ENCODE data around the gene ENTREP1.

- TF ChIP-seq CTCF (IDR thresholded peaks at IDR 0.05; ENCODE audit: insufficient read depth, low read length) = no peak
- TF ChIP-seq, protein P1, sequence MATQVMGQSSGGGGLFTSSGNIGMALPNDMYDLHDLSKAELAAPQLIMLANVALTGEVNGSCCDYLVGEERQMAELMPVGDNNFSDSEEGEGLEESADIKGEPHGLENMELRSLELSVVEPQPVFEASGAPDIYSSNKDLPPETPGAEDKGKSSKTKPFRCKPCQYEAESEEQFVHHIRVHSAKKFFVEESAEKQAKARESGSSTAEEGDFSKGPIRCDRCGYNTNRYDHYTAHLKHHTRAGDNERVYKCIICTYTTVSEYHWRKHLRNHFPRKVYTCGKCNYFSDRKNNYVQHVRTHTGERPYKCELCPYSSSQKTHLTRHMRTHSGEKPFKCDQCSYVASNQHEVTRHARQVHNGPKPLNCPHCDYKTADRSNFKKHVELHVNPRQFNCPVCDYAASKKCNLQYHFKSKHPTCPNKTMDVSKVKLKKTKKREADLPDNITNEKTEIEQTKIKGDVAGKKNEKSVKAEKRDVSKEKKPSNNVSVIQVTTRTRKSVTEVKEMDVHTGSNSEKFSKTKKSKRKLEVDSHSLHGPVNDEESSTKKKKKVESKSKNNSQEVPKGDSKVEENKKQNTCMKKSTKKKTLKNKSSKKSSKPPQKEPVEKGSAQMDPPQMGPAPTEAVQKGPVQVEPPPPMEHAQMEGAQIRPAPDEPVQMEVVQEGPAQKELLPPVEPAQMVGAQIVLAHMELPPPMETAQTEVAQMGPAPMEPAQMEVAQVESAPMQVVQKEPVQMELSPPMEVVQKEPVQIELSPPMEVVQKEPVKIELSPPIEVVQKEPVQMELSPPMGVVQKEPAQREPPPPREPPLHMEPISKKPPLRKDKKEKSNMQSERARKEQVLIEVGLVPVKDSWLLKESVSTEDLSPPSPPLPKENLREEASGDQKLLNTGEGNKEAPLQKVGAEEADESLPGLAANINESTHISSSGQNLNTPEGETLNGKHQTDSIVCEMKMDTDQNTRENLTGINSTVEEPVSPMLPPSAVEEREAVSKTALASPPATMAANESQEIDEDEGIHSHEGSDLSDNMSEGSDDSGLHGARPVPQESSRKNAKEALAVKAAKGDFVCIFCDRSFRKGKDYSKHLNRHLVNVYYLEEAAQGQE (IDR thresholded peaks at IDR 0.05; ENCODE audit: insufficient replicate concordance, low read depth) = no peak
- TF ChIP-seq POLR2AphosphoS5 (IDR thresholded peaks at IDR 0.05; ENCODE audit: low read depth) = no peak
Measured at GRCh38 chr9:69411931-69412740, 87.1 kb downstream of the ENTREP1 start.

Measured in HL-60 (cell line).